Measurements from ENCODE around the gene RASL12.
"Not testable (repeated sequence)": the region's sequence is repeated elsewhere in the genome, so short reads cannot be mapped to it uniquely, and the experiment has no call there.

Gene RASL12

GRCh38 chr15:65102912-65103311 lies 35.1 kb upstream of the RASL12 start:
- DNase-seq (ENCODE audit: low read depth) = no peak
- no peak for TF ChIP-seq CTCF (conservative IDR thresholded peaks at IDR 0.05; ENCODE audit: low read depth, low read length)
- H3K4me3 ChIP-seq (ENCODE audit: low read length) = no peak overlapping the region

GRCh38 chr15:65101891-65102708 lies 34.3 kb upstream of the RASL12 start:
- DNase-seq (ENCODE audit: low read depth) = no peak
- no peak overlapping the region for H3K4me3 ChIP-seq (ENCODE audit: low read length)
- no peak for TF ChIP-seq CTCF (conservative IDR thresholded peaks at IDR 0.05; ENCODE audit: low read depth, low read length)

- DNase-seq (ENCODE audit: low read depth) = no peak
- H3K4me3 ChIP-seq (ENCODE audit: low read length) = no peak overlapping the region
- peak; percentile 92 for TF ChIP-seq CTCF (conservative IDR thresholded peaks at IDR 0.05; ENCODE audit: low read depth, low read length)
Observed at GRCh38 chr15:65101411-65101890, 33.7 kb upstream of the RASL12 start.

- DNase-seq (ENCODE audit: low read depth) = no peak
- TF ChIP-seq CTCF (conservative IDR thresholded peaks at IDR 0.05; ENCODE audit: low read depth, low read length) = no peak
- no peak overlapping the region for H3K4me3 ChIP-seq (ENCODE audit: low read length)
Observed at GRCh38 chr15:65100442-65100841, 32.7 kb upstream of the RASL12 start.

GRCh38 chr15:65099801-65100200 lies 32.0 kb upstream of the RASL12 start:
- not testable (repeated sequence) for DNase-seq (ENCODE audit: low read depth); H3K4me3 ChIP-seq (ENCODE audit: low read length)

GRCh38 chr15:65099336-65099735 lies 31.5 kb upstream of the RASL12 start:
- H3K4me3 ChIP-seq (ENCODE audit: low read length) = no peak overlapping the region
- no peak for DNase-seq (ENCODE audit: low read depth)
- no peak for TF ChIP-seq CTCF (conservative IDR thresholded peaks at IDR 0.05; ENCODE audit: low read depth, low read length)

GRCh38 chr15:65097651-65098263 lies 30.0 kb upstream of the RASL12 start:
- no peak for DNase-seq (ENCODE audit: low read depth)
- no peak overlapping the region for H3K4me3 ChIP-seq (ENCODE audit: low read length)
- TF ChIP-seq CTCF (conservative IDR thresholded peaks at IDR 0.05; ENCODE audit: low read depth, low read length) = no peak

Measured in retinal pigment epithelial cell (primary cell).